Forelimb muscle (tissue), 1 donor: ENCODE measurements around the gene INTS1. TPM values are rescaled to one million over a fixed set of nuclear protein-coding genes. Genes with fewer than 3 reads are reported as not detected.
"Not testable (repeated sequence)": the region's sequence is repeated elsewhere in the genome, so short reads cannot be mapped to it uniquely, and the experiment has no call there.

Experiments used
- DNase-seq: peaks from one replicate; pipeline ENCODE4 v3.0.0-alpha.2; 2013; ENCODE audit warnings: low read depth
- polyA plus RNA-seq: library from polyadenylated mRNA; unstranded; fragments of 120-200 nt; gene quantifications from one replicate; pipeline ENCODE4 v1.2.1, GENCODE V29; 2013; ENCODE audit not compliant: insufficient read length

Gene INTS1
- polyA plus RNA-seq, 1 donor, result 39.5 TPM

DNA sequence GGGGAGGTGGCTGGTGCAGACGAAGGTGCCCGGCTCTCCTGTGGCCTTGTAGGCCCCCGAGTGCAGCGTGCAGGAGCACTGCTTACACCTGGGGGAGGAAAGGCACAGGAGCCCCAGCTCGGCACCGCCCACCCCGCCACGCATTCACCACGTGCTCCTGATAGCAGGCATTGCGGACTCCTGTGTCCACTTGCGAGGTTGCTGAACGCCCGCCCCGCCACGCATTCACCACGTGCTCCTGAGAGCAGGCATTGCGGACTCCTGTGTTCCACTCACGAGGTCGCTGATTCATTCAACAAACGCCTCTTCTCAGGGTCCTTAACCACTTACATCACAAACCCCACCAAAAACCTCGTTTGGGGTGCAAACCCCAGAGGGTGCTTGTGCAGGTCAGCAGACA, 58.8 kb downstream of the INTS1 start:
- DNase-seq, result no peak

DNA sequence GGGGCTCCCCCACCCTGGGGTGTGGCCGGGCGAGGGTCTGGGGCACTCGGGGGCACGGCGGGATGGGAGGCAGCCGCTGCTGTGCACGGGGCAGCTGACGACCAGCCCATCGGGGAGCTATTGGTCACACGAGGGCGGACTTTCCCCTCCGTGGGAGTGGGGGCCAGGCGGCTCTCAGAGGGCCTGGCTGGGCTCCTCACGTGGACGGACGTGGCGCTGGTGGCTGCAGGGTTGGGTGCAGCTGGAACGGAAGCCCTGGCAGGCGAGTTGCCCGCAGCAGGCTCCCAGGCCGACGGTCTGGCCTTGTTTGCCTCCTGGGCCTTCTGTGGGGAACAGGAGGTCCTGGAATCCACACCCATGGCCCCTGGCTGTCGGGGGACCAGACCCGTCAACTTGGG, 59.3 kb downstream of the INTS1 start:
- no peak for DNase-seq

GRCh38 chr7:1444214-1444924, 59.8 kb downstream of the INTS1 start:
- DNase-seq, result no peak

DNA sequence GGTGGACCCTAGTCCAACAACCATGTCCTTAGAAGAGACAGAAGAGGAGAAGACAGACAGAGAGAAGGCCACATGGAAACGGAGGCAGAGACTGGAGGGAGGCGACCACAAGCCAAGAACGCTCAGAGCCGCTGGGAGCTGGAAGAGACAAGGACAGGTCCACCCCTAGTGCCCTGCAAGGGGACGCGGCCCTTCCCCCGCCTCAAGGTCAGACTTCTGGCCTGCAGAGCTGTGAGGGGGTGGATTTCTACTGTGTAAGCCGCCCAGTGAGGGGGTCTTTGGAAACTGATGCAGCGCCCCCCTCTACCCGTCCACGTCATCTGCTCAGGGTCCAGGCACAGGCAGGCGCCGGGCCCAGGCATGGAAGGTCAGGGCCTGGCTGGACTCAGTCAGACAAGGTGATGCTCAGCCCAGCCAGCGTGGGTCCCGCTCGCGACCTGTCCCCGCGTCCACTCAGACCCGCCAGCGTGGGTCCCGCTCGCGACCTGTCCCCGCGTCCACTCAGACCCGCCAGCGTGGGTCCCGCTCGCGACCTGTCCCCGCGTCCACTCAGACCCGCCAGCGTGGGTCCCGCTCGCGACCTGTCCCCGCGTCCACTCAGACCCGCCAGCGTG, 60.5 kb downstream of the INTS1 start:
- not testable (repeated sequence) for DNase-seq

DNA sequence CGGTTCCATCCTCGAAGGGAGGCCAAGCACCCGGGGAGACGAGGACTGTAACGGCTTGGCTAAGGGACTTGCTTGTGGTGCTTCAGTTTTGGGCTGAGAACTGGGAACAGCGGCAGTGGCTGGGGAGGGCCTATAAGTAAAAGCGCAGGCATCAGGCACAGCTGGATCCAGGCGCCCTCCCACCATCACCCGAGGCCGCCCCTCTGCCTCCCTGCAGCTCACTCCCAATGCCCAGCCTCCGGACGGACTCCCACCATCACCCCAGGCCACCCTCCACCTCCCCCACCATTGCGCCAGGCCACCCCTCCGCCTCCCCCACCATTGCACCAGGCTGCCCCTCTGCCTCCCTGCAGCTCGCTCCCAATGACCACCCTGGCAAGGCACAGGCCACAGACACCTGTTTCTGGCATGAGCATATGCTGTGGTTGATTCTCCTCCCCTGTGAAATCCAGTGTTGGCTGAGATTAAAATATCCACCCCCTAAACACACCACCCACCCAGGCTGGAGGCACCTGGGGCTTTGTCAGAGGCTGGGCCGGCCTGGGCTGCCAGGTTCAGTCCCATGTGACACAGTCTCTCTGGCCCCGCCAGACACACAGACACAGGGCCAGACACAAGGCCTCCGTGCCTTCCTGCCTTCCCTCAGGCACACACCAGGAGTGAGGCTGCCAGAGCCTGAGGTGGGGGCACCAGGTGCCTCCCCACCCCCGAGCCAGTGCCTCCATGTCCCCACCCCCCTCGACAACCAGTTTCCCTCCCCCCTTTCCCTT, 61.6 kb downstream of the INTS1 start:
- no peak for DNase-seq

DNA sequence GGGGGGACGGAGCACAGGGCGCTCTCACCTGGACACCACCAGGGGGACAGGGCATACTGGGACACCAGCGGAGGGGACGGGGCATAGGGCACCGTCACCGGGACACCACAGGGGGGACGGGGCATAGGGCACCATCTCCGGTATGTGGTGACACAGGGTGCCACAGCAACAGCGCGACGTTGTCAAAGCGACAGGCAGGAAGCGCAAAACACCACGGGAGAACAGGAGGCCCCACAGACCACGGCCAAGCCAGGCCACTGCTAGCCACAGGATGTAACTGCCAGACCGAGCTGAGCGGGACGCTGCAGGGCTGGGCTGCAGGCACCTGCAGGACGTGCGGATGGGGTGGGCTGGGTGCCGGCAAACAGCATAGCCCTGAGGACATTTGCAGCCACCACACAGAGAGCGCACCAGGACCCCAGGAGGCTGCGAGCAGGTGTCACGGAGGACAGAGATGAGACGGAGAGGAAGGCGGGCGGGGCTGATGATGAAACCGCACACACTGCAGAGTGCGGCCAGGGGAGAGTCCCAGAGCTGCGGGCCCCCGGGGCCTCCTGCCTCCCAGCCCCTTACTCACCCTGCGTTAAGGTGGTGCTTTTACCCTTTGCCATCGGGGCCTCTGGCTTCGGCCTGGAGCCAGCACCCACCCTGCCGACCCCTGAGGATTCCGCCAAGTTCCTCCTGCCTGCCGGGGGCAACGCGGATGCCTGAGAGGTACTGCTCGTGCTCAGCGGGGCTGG, 62.4 kb downstream of the INTS1 start:
- no peak for DNase-seq

DNA sequence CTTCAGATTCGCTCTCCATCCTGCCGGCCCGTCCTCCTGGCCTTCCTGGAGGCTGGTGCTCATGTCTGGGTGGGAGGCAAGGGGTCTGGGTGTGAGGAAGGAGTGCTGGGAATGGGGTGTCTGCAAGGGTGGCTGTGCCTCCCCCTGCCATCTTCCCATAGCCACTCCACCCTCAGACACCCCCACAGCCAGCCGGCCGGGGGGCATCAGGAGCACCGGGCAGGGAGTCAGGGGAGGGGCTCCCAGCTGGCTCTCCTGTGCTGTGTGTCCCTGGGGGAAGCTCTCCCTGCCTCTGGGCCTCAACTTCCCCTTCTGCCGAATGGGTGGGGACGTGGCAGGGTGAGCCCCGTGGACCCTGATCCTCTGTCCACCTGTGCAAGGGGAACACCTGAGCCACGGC, 63.6 kb downstream of the INTS1 start:
- no peak for DNase-seq

GRCh38 chr7:1439373-1440363, 64.5 kb downstream of the INTS1 start:
- DNase-seq, result no peak

- no peak for DNase-seq
Observed at GRCh38 chr7:1438821-1439220, 65.4 kb downstream of the INTS1 start.

GRCh38 chr7:1438208-1438607, 66.0 kb downstream of the INTS1 start:
- DNase-seq, result no peak

DNA sequence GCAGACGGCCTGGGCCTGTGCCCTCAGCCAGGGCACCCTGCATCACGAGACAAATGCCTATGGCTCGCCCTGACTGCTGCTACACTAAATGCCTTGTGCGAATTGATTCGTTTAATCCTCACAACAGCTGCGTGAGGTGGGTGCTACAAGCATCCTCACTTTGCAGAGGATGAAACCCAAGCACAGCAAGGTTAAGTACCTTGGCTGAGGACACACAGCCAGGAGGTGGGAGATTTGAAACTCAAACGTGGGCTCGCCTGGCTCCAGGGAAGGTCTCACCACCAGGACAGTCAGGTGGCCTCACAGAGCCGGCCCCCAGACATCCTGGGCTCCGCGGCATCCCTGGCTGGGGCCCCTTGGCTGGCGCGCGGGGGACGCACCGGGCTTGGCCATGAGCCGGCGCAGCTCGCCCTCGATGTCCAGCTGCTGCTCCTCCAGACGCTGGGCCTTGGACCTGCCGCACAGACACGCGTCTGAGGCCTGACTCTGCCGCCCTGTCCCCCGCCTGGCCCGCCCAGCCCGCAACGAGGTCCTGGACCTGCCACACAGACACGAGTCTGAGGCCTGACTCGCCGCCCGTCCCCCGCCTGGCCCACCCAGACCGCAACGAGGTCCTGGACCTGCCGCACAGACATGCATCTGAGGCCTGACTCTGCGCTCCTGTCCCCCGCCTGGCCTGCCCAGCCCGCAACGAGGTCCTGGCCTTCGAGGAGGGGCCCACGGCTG, 66.9 kb downstream of the INTS1 start:
- DNase-seq, result no peak

DNA sequence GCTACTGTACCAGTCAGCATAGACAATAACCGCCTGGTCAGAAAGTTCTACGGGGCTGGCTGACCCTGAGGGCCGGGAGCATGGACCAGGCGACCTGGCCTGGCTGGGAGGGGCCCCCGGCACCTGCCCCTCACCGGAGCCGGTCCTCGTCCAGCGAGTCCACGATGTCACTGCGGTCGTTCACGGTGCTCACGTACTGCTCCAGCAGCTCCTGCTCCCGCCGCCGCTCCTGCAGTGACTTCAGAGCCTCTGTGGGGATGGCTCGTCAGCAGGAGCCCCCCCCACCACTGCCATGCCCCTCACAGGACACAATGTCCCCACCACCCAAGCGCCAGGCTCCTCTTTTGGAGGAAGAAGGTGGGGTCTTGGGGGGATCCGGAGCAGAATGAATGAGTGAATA, 67.6 kb downstream of the INTS1 start:
- DNase-seq, result no peak

DNA sequence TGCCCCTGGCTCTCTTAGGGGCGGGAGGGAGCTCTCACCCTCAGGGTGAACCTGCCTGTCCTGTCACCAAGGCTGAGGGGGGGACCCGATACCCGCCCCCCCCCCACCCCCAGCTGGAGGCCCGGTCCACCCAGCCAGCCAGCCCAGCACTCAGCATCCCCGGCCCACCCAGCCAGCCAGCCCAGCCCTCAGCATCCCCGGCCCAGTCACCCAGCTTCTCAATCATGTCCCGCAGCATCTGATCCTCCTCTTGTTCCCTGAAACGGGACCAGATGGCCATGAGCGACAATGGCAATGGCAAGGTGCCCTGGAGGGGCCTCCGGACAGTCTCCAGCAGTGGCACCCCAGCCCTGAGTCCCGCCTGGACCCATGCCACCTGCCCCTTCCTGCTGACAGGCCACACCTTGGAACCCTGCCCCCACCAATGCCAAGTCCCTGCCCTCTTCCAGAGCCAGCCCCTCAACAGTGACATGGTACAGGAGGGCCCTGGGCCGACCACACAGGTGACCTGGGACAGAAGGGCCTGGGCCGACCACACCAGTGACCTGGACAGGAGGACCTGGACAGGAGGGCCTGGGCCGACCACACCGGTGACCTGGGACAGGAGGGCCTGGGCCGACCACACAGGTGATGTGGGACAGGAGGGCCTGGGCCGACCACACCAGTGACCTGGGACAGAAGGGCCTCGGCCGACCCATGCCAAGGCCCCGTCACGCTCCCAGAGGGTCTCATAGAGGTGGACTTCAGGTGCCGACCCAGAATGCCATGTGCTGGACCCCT, 69.1 kb downstream of the INTS1 start:
- no peak for DNase-seq

GRCh38 chr7:1434165-1434718, 69.9 kb downstream of the INTS1 start:
- DNase-seq, result no peak

DNA sequence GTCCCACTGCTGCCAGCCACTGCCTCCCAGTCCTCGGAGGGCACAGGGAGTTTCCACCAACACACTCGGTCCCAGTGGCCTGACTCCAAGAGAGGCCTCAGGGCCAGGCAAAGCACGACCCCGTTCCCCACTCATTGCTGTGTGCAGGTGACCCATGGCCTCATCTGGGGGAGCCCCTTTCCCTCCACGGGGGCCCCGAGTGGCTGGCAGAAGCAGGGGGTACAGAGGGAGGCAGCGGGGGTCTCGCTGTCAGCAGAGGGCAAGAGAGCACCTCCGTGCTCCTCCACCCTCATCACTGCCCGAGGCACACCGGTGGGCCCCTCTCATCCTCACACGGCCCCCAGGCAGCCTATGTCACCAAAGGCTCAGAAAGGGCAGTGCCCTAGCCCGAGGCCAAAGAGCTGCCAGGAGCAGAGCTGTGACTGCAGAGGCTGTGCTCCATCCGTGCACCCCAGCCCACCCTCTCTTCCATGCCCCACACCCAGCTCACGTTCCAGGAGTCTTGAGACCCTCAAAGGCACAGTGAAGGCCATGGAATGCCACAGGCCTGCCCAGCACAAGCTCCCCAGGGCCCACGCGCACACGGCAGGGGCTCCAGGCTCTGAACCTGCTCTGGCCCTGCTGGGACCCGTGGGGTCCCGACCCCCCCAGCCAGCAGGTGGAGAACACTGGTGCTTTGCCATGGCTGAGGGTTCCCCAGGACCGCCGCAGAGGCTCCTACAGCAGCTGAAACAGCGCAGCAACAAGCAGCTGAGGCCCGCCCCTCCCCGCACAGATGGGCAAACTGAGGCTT, 70.9 kb downstream of the INTS1 start:
- no peak for DNase-seq

DNA sequence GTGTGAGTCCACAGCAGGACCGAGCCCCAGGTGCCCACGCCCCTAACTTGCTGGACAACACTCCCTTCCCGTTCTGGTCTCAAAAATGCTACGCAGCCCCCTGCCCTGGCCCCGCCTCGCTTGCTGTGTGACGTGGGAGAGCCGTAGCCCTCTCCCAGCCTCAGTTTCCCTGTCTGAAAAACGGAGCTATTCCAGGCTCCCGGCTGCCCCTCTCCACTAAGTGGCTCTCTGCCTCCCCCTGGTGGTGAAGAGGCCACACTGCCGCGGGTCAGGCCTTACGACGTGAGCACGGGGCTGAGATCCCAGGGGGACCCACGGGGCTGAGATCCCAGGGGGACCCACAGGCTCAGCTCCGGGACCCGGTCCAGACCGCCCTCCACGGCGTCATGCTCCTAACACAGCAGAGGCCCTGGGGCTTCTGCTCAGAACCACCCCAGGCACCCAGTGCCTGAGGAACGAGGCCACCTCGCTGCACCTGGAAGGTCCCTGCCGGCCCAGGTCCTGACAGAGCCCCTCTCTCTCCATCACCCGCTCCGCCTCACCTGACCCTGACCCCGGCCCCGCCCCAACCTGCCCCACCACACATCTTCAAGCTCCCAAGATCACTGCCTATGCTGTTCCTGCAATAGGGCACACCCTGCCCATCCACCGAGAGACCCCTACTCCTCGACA, 71.6 kb downstream of the INTS1 start:
- no peak for DNase-seq

- DNase-seq, result no peak
Observed at GRCh38 chr7:1431634-1432380, 72.4 kb downstream of the INTS1 start.
